Panc1 (cell line): ENCODE results near the gene ELAVL4. TPM values are rescaled to one million over a fixed set of nuclear protein-coding genes. Genes with fewer than 3 reads are reported as not detected.

Experiments
- ATAC-seq: fragments of 200-7000 bp; cut with Tn5 transposase; 2 replicates; pipeline ENCODE4 v1.9.1; 2020; ENCODE audit warnings: mild to moderate bottlenecking, moderate library complexity
- BruUV-seq: library from RNA; stranded (reverse); fragments of 400-500 nt; replicated peaks from 2 replicates; lab custom pipeline; 2021; lab: Mats Ljungman, UMichigan
- CTCF ChIA-PET: fragments of 300-600 bp; sonication (Branson Sonifier 250); formaldehyde crosslinking; loops from one replicate; lab custom pipeline; 2022; ENCODE audit warnings: antibody characterized with exemption; lab: Charles Lee
- POLR2A ChIA-PET: fragments of 300-600 bp; sonication (Branson Sonifier 250); formaldehyde crosslinking; loops from one replicate; lab custom pipeline; 2022; ENCODE audit warnings: antibody characterized with exemption; lab: Charles Lee
- DNase-seq: peaks from one replicate; pipeline ENCODE4 v3.0.0-alpha.2; 2010; ENCODE audit warnings: low read depth, low spot score
- H3K27ac ChIP-seq: 2 replicates; pipeline ENCODE4 v1.5.1; 2011; ENCODE audit warnings: mild to moderate bottlenecking, low read length, inconsistent platforms
- H3K27me3 ChIP-seq: fragments of 200-500 bp; sonication (Bioruptor generic); 2 replicates; pipeline ENCODE4 v1.6.0; 2014; ENCODE audit warnings: low read length, inconsistent platforms; ENCODE audit not compliant: control insufficient read depth, insufficient read depth
- H3K36me3 ChIP-seq: fragments of 200-500 bp; sonication (Bioruptor generic); 2 replicates; pipeline ENCODE4 v1.5.1; 2014; ENCODE audit warnings: inconsistent platforms, mild to moderate bottlenecking, low read length, moderate library complexity; ENCODE audit not compliant: control insufficient read depth, insufficient read depth
- H3K4me1 ChIP-seq: 2 replicates; pipeline ENCODE4 v1.5.1; 2011; ENCODE audit warnings: inconsistent platforms, mild to moderate bottlenecking, low read length, moderate library complexity; ENCODE audit not compliant: control insufficient read depth, insufficient read depth
- H3K4me3 ChIP-seq, 2 experiments: 2 replicates each; pipeline ENCODE4 v1.5.1; 2011 to 2012; ENCODE audit warnings: low read depth in 2 of 2, low read length in 2 of 2, mild to moderate bottlenecking in 2 of 2, inconsistent platforms in 1 of 2, moderate library complexity in 1 of 2
- H3K9me3 ChIP-seq: fragments of 200-500 bp; sonication (Bioruptor generic); 2 replicates; pipeline ENCODE4 v1.5.1; 2014; ENCODE audit warnings: low read depth, mild to moderate bottlenecking, inconsistent platforms, low read length, moderate library complexity; ENCODE audit not compliant: control insufficient read depth, insufficient read depth
- CTCF ChIP-seq: fragments of 450-650 bp; IDR thresholded peaks from 2 replicates; pipeline ENCODE4 v1.5.1; 2017; ENCODE audit warnings: mild to moderate bottlenecking
- POLR2AphosphoS5 ChIP-seq: IDR thresholded peaks from 2 replicates; pipeline ENCODE4 v1.6.1; 2012; ENCODE audit warnings: mild to moderate bottlenecking, low read depth, low read length, moderate library complexity
- SIN3A ChIP-seq: IDR thresholded peaks from 2 replicates; pipeline ENCODE4 v1.6.1; 2012; ENCODE audit warnings: low read depth, mild to moderate bottlenecking, low read length, moderate library complexity, borderline replicate concordance; ENCODE audit not compliant: insufficient read depth
- TCF7L2 ChIP-seq: IDR thresholded peaks from 2 replicates; pipeline ENCODE4 v1.6.1; 2011; ENCODE audit warnings: mild to moderate bottlenecking, low read depth, low read length, inconsistent platforms
- in situ Hi-C: cut with HindIII; loops from 2 replicates; pipeline ENCODE4 v1.10.0; 2016; ENCODE audit warnings: low sequenced_read_pairs, low pct_unique_long_range_greater_than_20kb
- intact Hi-C: fragments of 100-400 bp; cut with micrococcal nuclease; formaldehyde crosslinking; loops from one replicate; pipeline ENCODE4 v1.10.0; 2022; ENCODE audit not compliant: unreplicated experiment
- total RNA-seq: library from RNA; stranded (reverse); gene quantifications from one replicate; pipeline ENCODE4 v1.2.1, GENCODE V29; 2021; ENCODE audit not compliant: unreplicated experiment
- TF ChIP-seq, protein P1 (sequence below), 2 experiments: IDR thresholded peaks; 2 replicates each; pipeline ENCODE4 v1.6.1; 2011 to 2012; ENCODE audit warnings: low read depth in 2 of 2, control low read depth in 1 of 2, low read length in 1 of 2, mild to moderate bottlenecking in 1 of 2, moderate library complexity in 1 of 2; ENCODE audit not compliant: insufficient read depth in 1 of 2

The ELAVL4 gene
- total RNA-seq, 1 experiment from 2014 or later, result not detected

- ChIA-PET CTCF (no interaction called here), POLR2A (no interaction called here)
- Histone ChIP-seq H3K9me3 (no peaks in the 10 kb centered on the region), H3K36me3 (no peaks in the 10 kb centered on the region), H3K4me1 (no peaks in the 10 kb centered on the region), H3K27me3 (no peaks in the 10 kb centered on the region), H3K4me3 (no peak overlapping the region), H3K27ac (no peak overlapping the region)
- intact Hi-C loops (no loop called here), in situ Hi-C loops (no loop called here)
- DNase-seq (no peak), ATAC-seq (no peak)
- BruUV-seq, result no TSS peak
- TF ChIP-seq, protein P1, sequence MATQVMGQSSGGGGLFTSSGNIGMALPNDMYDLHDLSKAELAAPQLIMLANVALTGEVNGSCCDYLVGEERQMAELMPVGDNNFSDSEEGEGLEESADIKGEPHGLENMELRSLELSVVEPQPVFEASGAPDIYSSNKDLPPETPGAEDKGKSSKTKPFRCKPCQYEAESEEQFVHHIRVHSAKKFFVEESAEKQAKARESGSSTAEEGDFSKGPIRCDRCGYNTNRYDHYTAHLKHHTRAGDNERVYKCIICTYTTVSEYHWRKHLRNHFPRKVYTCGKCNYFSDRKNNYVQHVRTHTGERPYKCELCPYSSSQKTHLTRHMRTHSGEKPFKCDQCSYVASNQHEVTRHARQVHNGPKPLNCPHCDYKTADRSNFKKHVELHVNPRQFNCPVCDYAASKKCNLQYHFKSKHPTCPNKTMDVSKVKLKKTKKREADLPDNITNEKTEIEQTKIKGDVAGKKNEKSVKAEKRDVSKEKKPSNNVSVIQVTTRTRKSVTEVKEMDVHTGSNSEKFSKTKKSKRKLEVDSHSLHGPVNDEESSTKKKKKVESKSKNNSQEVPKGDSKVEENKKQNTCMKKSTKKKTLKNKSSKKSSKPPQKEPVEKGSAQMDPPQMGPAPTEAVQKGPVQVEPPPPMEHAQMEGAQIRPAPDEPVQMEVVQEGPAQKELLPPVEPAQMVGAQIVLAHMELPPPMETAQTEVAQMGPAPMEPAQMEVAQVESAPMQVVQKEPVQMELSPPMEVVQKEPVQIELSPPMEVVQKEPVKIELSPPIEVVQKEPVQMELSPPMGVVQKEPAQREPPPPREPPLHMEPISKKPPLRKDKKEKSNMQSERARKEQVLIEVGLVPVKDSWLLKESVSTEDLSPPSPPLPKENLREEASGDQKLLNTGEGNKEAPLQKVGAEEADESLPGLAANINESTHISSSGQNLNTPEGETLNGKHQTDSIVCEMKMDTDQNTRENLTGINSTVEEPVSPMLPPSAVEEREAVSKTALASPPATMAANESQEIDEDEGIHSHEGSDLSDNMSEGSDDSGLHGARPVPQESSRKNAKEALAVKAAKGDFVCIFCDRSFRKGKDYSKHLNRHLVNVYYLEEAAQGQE (IDR thresholded peaks at IDR 0.05; ENCODE audit: insufficient read depth in 1 of 2, low read depth in 2 of 2, low read length in 1 of 2), result no peak
- TF ChIP-seq TCF7L2 (no peak), POLR2AphosphoS5 (no peak), CTCF (no peak), SIN3A (no peak)
Measured at GRCh38 chr1:50172299-50172698, 63.6 kb downstream of the ELAVL4 start.

GRCh38 chr1:50174101-50174500 is 65.4 kb downstream of the ELAVL4 start:
- ChIA-PET CTCF (no interaction called here), POLR2A (no interaction called here)
- no peak for DNase-seq
- no peak for ATAC-seq
- no TSS peak for BruUV-seq
- in situ Hi-C loops (no loop called here), intact Hi-C loops (no loop called here)
- Histone ChIP-seq H3K9me3 (no peaks in the 10 kb centered on the region), H3K4me1 (no peaks in the 10 kb centered on the region), H3K36me3 (no peaks in the 10 kb centered on the region), H3K4me3 (no peak overlapping the region), H3K27me3 (no peaks in the 10 kb centered on the region; the same call in 1 of the 2 replicates), H3K27ac (no peak overlapping the region)
- TF ChIP-seq, protein P1 (IDR thresholded peaks at IDR 0.05; ENCODE audit: insufficient read depth in 1 of 2, low read depth in 2 of 2, low read length in 1 of 2), result no peak
- TF ChIP-seq TCF7L2 (no peak), CTCF (no peak), SIN3A (no peak), POLR2AphosphoS5 (no peak)
